ENCODE data around the gene TMEM144.
"Not testable (repeated sequence)": the region's sequence is repeated elsewhere in the genome, so short reads cannot be mapped to it uniquely, and the experiment has no call there.

TMEM144 gene

GRCh38 chr4:158259955-158260575 is 49.8 kb downstream of the TMEM144 start:
- no peaks in the 10 kb centered on the region for H3K36me3 ChIP-seq (ENCODE audit: insufficient read depth, low read length)
- H2AFZ ChIP-seq (ENCODE audit: low read depth, low read length), result no peak overlapping the region
- H3K4me1 ChIP-seq (ENCODE audit: insufficient read depth, low read length), result peaks cover 21% of the 10 kb centered on the region
- H3K4me3 ChIP-seq (ENCODE audit: low read length), result no peak overlapping the region
- H3K27me3 ChIP-seq (ENCODE audit: insufficient read depth, low read length), result peaks cover 3% of the 10 kb centered on the region
- no peaks in the 10 kb centered on the region for H3K9me3 ChIP-seq (ENCODE audit: low read length)

GRCh38 chr4:158261480-158261879 is 51.2 kb downstream of the TMEM144 start:
- Histone ChIP-seq H3K27me3 (ENCODE audit: insufficient read depth, low read length) (peaks cover 3% of the 10 kb centered on the region), H3K36me3 (ENCODE audit: insufficient read depth, low read length) (no peaks in the 10 kb centered on the region), H3K4me1 (ENCODE audit: insufficient read depth, low read length) (peaks cover 21% of the 10 kb centered on the region), H2AFZ (ENCODE audit: low read depth, low read length) (no peak overlapping the region), H3K9me3 (ENCODE audit: low read length) (no peaks in the 10 kb centered on the region), H3K4me3 (ENCODE audit: low read length) (no peak overlapping the region)

- no peaks in the 10 kb centered on the region for H3K4me1 ChIP-seq (ENCODE audit: insufficient read depth, low read length)
- no peaks in the 10 kb centered on the region for H3K36me3 ChIP-seq (ENCODE audit: insufficient read depth, low read length)
- H3K27me3 ChIP-seq (ENCODE audit: insufficient read depth, low read length), result no peaks in the 10 kb centered on the region
- H3K4me3 ChIP-seq (ENCODE audit: low read length), result no peak overlapping the region
- H2AFZ ChIP-seq (ENCODE audit: low read depth, low read length), result no peak overlapping the region
- H3K9me3 ChIP-seq (ENCODE audit: low read length), result no peaks in the 10 kb centered on the region
Observed at GRCh38 chr4:158268553-158268952, 58.3 kb downstream of the TMEM144 start.

- no peaks in the 10 kb centered on the region for H3K4me1 ChIP-seq (ENCODE audit: insufficient read depth, low read length)
- H3K4me3 ChIP-seq (ENCODE audit: low read length), result no peak overlapping the region
- H2AFZ ChIP-seq (ENCODE audit: low read depth, low read length), result no peak overlapping the region
- no peaks in the 10 kb centered on the region for H3K36me3 ChIP-seq (ENCODE audit: insufficient read depth, low read length)
- H3K27me3 ChIP-seq (ENCODE audit: insufficient read depth, low read length), result no peaks in the 10 kb centered on the region
- H3K9me3 ChIP-seq (ENCODE audit: low read length), result no peaks in the 10 kb centered on the region
Observed at GRCh38 chr4:158274636-158275035, 64.3 kb downstream of the TMEM144 start.

- H3K9me3 ChIP-seq (ENCODE audit: low read length), result no peaks in the 10 kb centered on the region
- no peaks in the 10 kb centered on the region for H3K36me3 ChIP-seq (ENCODE audit: insufficient read depth, low read length)
- H3K4me1 ChIP-seq (ENCODE audit: insufficient read depth, low read length), result no peaks in the 10 kb centered on the region
- H3K4me3 ChIP-seq (ENCODE audit: low read length), result no peak overlapping the region
- no peaks in the 10 kb centered on the region for H3K27me3 ChIP-seq (ENCODE audit: insufficient read depth, low read length)
- H2AFZ ChIP-seq (ENCODE audit: low read depth, low read length), result no peak overlapping the region
Observed at GRCh38 chr4:158277558-158277957, 67.3 kb downstream of the TMEM144 start.

GRCh38 chr4:158279052-158279451 is 68.8 kb downstream of the TMEM144 start:
- H3K4me1 ChIP-seq (ENCODE audit: insufficient read depth, low read length); H3K9me3 ChIP-seq (ENCODE audit: low read length); H3K27me3 ChIP-seq (ENCODE audit: insufficient read depth, low read length); H2AFZ ChIP-seq (ENCODE audit: low read depth, low read length); H3K36me3 ChIP-seq (ENCODE audit: insufficient read depth, low read length); H3K4me3 ChIP-seq (ENCODE audit: low read length): not testable (repeated sequence)

- Histone ChIP-seq H3K36me3 (ENCODE audit: insufficient read depth, low read length) (no peaks in the 10 kb centered on the region), H3K4me1 (ENCODE audit: insufficient read depth, low read length) (no peaks in the 10 kb centered on the region), H3K4me3 (ENCODE audit: low read length) (no peak overlapping the region), H2AFZ (ENCODE audit: low read depth, low read length) (no peak overlapping the region), H3K27me3 (ENCODE audit: insufficient read depth, low read length) (no peaks in the 10 kb centered on the region), H3K9me3 (ENCODE audit: low read length) (no peaks in the 10 kb centered on the region)
Observed at GRCh38 chr4:158280856-158281255, 70.6 kb downstream of the TMEM144 start.

GRCh38 chr4:158282252-158282651 is 72.0 kb downstream of the TMEM144 start:
- Histone ChIP-seq H3K4me1 (ENCODE audit: insufficient read depth, low read length) (no peaks in the 10 kb centered on the region), H3K4me3 (ENCODE audit: low read length) (no peak overlapping the region), H3K36me3 (ENCODE audit: insufficient read depth, low read length) (no peaks in the 10 kb centered on the region), H2AFZ (ENCODE audit: low read depth, low read length) (no peak overlapping the region), H3K27me3 (ENCODE audit: insufficient read depth, low read length) (no peaks in the 10 kb centered on the region), H3K9me3 (ENCODE audit: low read length) (no peaks in the 10 kb centered on the region)

GRCh38 chr4:158285429-158286216 is 75.3 kb downstream of the TMEM144 start:
- H2AFZ ChIP-seq (ENCODE audit: low read depth, low read length), result no peak overlapping the region
- H3K9me3 ChIP-seq (ENCODE audit: low read length), result no peaks in the 10 kb centered on the region

GRCh38 chr4:158290912-158291311 is 80.6 kb downstream of the TMEM144 start:
- H3K9me3 ChIP-seq (ENCODE audit: low read length), result no peaks in the 10 kb centered on the region
- no peak overlapping the region for H2AFZ ChIP-seq (ENCODE audit: low read depth, low read length)
- H3K27me3 ChIP-seq (ENCODE audit: insufficient read depth, low read length), result no peaks in the 10 kb centered on the region
- H3K4me3 ChIP-seq (ENCODE audit: low read length), result no peak overlapping the region
- H3K36me3 ChIP-seq (ENCODE audit: insufficient read depth, low read length), result no peaks in the 10 kb centered on the region
- no peaks in the 10 kb centered on the region for H3K4me1 ChIP-seq (ENCODE audit: insufficient read depth, low read length)

More at GRCh38 chr4:158285429-158286216, 75.3 kb downstream of the TMEM144 start:
- no peaks in the 10 kb centered on the region for H3K36me3 ChIP-seq (ENCODE audit: insufficient read depth, low read length)
- no peaks in the 10 kb centered on the region for H3K4me1 ChIP-seq (ENCODE audit: insufficient read depth, low read length)
- H3K4me3 ChIP-seq (ENCODE audit: low read length), result no peak overlapping the region
- H3K27me3 ChIP-seq (ENCODE audit: insufficient read depth, low read length), result no peaks in the 10 kb centered on the region

- no peak overlapping the region for H3K4me3 ChIP-seq (ENCODE audit: low read length)
- H2AFZ ChIP-seq (ENCODE audit: low read depth, low read length), result no peak overlapping the region
- no peaks in the 10 kb centered on the region for H3K9me3 ChIP-seq (ENCODE audit: low read length)
- no peaks in the 10 kb centered on the region for H3K36me3 ChIP-seq (ENCODE audit: insufficient read depth, low read length)
- H3K27me3 ChIP-seq (ENCODE audit: insufficient read depth, low read length), result no peaks in the 10 kb centered on the region
- H3K4me1 ChIP-seq (ENCODE audit: insufficient read depth, low read length), result no peaks in the 10 kb centered on the region
Observed at GRCh38 chr4:158291334-158292055, 81.2 kb downstream of the TMEM144 start.

- H3K9me3 ChIP-seq (ENCODE audit: low read length), result no peaks in the 10 kb centered on the region
- H3K4me1 ChIP-seq (ENCODE audit: insufficient read depth, low read length), result no peaks in the 10 kb centered on the region
- H3K27me3 ChIP-seq (ENCODE audit: insufficient read depth, low read length), result no peaks in the 10 kb centered on the region
- no peak overlapping the region for H3K4me3 ChIP-seq (ENCODE audit: low read length)
- H3K36me3 ChIP-seq (ENCODE audit: insufficient read depth, low read length), result no peaks in the 10 kb centered on the region
- H2AFZ ChIP-seq (ENCODE audit: low read depth, low read length), result no peak overlapping the region
Observed at GRCh38 chr4:158292156-158292555, 81.9 kb downstream of the TMEM144 start.

GRCh38 chr4:158295053-158295452 is 84.8 kb downstream of the TMEM144 start:
- Histone ChIP-seq H3K36me3 (ENCODE audit: insufficient read depth, low read length) (no peaks in the 10 kb centered on the region), H2AFZ (ENCODE audit: low read depth, low read length) (no peak overlapping the region), H3K27me3 (ENCODE audit: insufficient read depth, low read length) (no peaks in the 10 kb centered on the region), H3K4me3 (ENCODE audit: low read length) (no peak overlapping the region), H3K4me1 (ENCODE audit: insufficient read depth, low read length) (no peaks in the 10 kb centered on the region), H3K9me3 (ENCODE audit: low read length) (no peaks in the 10 kb centered on the region)

Measured in neuron (in vitro differentiated cells).